ENCODE data around the gene TIAL1.
A peak's percentile ranks its signal among the peaks of the same experiment; 100 is the strongest.
"Not testable (repeated sequence)": the region's sequence is repeated elsewhere in the genome, so short reads cannot be mapped to it uniquely, and the experiment has no call there.

TIAL1 gene, protein sequence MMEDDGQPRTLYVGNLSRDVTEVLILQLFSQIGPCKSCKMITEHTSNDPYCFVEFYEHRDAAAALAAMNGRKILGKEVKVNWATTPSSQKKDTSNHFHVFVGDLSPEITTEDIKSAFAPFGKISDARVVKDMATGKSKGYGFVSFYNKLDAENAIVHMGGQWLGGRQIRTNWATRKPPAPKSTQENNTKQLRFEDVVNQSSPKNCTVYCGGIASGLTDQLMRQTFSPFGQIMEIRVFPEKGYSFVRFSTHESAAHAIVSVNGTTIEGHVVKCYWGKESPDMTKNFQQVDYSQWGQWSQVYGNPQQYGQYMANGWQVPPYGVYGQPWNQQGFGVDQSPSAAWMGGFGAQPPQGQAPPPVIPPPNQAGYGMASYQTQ

DNA sequence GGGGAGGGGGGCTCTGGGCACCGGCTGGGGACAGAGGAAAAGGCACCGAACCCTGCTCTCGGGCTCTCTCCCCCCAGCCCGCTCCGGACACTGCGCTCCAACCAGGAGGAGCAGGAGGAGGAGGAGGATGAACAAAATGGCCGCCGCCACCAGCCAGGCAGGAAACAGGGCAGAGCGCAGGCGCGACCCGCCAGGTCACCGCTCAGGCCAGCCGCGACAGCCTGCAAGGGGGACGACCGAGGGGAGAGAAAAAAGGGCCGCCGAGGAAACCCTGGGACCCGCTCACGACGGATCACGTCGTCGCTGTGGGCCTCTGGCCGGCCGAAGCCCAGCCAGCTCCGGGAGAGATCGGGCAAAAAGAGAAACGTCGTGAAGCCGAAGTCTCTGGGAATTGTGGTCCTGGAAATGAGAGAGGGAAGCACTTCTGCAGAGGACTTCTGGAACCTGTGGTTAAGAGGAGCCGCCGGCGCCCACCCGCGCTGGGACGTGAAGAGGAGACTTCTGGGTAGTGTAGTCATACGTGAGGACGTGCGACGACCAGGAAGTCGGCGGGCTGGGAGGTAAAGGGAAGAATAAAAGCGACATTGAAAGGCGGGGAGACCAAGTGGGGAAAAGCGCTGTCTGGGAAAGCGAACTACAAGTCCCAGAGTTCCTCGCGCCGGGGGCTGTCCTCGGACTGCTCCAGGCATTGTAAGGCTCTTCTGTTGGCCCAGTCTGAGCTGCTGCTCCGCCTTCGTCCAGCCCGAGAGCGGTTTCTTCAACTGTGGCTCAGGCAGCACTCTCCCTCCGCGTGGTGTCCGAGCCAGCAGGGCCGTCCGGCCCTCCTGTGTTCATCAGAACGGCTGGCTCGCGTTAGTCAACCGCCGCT lies at the start of gene TIAL1:
Gene TIAL1 (minus strand): TSS at position 428 of the 868 bp plus-strand sequence. CDS start 499 bp downstream, outside the sequence.
- peak; percentile 91 for DNase-seq

DNA sequence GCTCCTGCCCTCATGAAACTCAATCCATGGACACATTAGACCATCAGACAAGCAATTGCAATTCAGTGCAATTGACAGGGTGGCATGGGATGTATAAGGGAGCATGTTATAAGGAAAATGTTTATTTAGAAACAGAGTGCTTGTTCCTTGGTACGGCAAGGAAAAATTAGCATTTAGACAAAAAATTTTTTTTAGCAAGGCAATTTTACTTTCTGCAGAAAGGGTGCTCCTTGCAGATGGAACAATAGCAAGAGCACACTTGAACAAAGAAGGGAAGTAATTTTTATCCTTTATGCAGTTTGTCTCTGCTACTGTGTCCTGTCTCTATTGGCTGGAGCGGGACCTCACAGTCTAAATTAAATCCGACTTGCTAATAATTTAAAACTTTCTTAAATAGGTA lies 48.2 kb upstream of the TIAL1 start:
- DNase-seq = no peak

DNA sequence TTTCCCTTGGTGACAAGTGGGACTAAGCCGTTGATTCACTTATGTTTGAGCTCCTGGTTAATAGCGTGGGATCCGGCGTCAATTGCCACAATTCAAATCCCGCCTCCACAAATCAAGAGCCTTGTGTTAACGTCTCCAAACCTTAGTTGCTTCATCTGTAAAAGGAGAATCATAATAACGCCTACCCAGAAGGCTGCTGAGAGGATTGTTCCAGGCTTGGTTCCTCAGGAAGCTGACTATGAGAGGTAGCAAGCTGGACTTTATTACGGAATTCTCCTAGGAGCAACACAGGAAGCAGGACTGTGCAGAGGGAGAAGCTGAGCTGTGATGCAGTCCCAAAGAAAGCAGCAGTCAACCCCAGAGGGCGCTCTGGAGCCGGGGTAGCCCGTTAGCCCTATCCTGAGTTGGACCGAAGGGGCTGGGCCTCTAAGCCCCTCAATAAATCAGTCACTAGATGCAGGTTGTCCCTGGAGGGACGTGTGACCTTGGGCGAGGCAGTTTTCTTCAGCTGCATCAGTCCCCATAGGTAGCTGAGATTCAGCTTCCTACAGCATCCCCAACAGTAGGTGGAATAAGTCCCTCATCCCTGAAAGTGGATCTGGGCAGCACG lies 47.5 kb upstream of the TIAL1 start:
- DNase-seq = no peak

DNA sequence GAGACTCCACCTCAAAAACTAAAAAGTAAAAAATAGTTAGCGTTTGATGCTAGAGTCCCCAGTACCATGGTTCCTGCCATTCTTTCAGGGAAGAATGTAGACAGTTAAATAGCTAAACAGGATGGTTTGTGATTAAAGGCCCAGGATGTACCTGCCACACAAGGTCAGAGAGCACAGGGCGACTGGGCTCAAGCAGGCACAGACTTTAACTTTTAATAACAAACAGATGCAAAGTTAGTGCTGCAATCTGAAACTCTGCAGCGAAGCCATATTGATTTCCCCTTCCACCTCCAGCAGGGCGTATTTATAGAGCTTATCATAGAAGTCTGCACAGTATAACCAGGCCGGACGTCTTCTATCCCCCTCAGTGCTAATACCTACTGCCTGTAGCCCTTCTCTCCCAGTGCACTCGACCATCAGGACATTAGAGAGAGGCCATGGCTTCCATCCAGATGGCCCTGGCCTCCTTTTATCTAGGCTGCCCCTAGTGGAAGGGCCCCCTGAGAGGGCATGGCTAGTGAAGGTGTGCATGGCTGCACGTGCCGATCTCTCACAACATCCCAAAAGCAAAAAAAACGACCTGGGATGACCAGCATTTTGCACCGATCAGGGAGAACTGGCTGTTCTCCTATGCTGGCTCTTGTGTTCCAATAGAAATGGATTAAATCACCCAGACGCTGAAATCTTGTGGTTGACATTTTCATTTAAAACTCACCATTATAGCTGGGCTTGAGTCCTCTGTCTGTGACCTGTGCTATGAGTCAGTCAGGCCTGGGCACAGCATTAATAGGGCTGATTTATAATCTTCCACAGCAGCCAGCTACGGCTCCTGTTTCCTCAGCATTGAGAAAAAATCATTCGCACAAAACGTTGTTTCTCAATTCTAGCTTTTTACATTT lies 46.8 kb upstream of the TIAL1 start:
- DNase-seq = no peak

DNA sequence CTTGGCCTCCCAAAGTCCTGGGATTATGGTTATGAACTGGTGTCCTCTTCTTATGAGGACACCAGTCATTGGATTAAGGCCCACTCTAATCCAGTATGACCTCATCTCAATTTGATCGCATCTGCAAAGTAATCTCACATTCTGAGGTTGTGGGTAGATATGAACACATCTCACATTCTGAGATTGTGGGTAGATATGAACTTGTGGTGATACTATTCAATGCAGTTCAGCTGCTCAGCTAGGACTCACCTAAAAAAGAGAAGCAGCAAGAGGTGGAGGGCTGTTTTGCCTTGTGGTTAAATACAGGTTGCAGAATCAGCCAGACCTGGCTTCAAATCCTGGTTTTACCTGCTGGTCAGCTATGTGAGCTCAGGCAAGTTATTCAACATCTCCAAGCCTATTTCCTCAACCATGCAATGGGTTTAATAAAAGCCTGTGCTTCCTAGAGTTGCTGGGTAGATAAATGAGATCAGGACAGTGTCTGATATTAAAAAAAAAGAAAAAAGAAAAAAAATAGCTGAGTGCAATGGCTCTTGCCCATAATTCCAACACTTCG lies 45.9 kb upstream of the TIAL1 start:
- no peak for DNase-seq

DNA sequence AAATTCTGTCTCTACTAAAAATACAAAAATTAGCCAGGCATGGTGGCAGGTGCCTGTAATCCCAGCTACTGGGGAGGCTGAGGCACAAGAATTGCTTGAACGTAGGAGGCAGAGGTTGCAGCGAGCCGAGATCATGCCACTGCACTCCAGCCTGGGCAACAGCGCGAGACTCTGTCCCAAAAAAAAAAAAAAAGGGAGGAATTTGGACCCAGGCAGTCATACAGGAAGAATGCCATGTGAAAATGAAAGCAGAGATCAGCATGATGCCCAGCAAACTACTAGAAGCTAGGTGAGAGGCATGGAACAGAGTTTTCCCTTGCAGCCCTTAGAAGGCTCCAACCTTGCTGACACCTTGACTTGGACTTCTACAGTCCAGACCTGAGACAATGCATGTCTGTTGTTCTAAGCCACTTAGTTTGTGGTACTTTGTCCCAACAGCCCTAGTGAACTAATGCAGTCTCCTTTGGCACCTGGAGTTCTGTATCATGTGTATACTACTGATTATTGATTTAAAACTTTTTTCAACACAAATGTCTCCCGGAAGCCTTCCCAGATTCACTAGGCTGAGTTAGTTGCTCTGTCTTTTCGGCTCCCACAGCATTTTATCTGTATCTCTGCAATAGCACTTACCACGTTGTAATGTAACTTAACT lies 44.2 kb upstream of the TIAL1 start:
- DNase-seq = no peak

DNA sequence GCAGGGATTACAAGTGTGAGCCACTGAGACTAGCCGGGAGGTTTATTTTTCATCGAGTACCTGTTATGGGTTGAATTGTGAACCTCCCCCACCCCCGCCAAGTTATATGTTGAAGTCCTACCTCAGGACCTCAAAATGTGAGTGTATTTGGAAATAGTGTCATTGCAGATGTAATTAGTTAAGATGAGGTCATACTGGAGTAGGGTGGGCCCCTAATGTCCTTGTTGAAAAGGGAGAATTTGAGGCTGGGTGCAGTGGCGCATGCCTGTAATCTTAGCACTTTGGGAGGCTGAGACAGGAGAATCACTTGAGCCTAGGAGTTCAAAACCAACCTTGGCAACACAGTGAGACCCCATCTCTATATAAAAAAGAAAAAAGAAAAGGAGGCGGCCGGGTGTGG lies 43.6 kb upstream of the TIAL1 start:
- no peak for DNase-seq

DNA sequence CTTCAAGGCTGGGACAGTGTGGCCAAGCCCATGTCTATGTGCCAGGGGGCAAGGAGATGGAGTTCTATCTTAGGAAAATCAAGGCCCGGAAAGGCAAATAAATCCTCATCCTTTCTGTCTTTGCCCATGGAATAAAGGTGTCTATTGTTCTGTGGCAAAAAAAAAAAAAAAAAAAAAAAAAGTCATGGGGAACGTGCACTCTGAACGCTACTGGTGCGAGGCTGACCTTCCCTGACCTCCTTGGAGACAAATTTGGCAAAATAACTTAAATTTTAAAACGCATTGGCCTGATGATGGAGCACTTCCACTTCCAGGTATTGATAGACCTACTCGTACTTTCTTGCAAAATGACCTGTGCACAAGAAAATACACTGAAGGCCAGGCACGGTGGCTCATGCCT lies 42.2 kb upstream of the TIAL1 start:
- no peak for DNase-seq

DNA sequence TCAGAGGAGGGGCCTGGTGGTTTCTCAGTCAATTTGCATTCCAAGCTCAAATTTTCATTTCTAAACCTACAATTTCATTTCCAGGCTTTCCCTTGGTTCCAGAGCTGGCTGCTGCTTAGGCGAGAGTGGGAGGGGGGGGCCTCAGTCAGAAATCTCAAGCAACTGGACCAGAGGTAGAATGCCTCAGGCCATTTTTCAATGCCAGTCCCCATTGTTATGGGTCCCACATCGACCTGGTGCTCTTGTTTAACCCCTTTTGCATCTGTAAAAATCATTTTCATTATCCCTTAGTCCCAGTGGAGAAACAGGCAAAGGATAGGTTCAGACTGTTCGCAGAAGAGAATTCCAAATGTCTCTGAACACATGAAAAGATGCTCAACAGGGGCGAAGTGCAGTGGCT lies 40.9 kb upstream of the TIAL1 start:
- DNase-seq = no peak

DNA sequence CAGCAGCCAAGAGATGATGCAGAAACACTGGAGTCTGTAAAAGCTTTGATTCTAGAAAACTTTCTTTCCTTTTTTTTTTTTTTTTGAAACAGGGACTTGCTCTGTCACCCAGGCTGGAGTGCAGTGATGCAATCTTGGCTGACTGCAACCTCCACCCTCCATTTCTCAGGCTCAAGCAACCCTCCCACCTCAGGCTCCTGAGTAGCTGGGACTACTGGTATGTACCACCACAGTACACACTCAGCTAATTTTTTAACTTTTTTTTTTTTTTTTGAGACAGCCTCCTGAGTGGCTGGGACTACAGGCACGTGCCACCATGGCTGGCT lies 37.4 kb upstream of the TIAL1 start:
- no peak for DNase-seq

DNA sequence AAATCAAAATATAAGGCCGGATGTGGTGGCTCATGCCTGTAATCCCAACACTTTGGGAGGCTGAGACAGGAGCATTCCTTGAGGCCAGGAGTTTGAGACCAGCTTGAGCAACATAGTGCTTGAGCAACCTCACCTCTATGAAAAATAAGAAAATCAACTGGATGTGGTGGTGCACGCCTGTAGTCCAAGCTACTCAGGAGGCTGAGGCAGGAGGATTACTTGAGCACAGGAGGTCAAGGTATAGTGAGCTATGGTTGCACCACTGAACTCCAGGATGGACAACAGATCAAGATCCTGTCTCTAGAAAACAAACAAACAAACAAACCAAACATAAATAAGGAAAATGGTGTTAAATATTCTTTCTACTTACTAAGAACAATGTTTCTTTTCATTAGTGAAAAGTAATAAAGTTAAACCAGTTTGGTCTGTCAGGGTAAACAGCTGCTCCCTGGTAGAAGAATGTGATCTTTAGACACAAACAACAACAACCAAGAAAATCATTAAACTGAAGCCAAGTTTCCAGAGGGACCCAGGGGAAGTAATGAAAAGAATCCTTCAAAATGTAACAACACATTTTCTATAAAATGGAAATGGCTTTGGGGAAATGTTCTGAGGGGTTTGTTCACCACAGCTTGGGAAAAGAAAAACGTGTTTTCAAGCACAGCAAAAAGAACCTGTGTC lies 36.9 kb upstream of the TIAL1 start:
- DNase-seq = no peak

DNA sequence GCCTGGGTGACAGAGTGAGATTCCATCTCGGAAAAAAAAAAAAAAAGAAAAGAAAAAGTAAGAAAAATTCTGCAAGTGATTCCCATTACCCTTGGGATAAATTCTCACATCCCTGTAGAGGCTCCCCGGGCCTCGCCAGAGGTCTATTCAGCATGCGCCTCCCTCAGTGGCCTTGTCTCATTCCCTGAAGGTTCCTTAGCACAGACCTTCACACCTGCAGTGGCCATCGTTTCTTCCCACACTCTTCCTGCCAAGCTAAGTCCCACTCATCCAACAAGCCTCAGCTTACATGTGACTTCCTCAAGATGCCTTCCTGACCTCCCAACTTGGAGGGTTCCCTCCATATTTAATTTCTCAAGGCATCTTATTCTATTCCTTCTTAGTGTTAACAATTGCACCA lies 33.5 kb upstream of the TIAL1 start:
- no peak for DNase-seq

DNA sequence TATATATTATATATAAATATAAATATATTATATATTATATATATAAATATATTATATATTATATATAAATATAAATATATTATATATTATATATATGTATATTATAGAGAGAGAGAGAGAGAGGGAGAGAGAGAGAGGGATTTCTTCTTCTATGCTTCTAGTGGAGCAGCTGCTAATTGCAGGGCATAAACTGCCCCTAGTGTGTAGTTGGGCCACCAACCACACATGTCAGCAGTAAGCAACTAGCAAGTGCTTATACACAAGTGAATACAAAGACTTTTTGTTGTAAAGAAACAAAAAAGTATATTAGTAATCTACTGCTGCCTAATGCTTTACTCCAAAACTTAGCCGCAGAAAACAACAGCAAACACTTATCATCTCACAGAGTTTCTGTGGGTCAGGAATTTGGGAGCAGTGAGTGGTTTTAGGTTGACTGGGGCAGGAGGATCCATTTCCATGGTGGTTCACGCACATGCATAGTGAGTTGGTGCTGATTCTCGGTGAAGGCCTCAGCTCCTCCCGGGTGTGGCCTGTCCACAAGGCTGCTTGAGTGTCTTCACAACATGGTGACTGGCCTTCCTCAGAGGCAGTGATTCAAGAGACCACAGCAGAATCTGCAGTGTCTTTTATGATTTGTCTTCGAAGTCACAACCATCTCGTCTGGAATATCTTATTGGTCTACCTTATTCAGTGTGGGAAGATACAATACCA lies 29.0 kb upstream of the TIAL1 start:
- no peak for DNase-seq

DNA sequence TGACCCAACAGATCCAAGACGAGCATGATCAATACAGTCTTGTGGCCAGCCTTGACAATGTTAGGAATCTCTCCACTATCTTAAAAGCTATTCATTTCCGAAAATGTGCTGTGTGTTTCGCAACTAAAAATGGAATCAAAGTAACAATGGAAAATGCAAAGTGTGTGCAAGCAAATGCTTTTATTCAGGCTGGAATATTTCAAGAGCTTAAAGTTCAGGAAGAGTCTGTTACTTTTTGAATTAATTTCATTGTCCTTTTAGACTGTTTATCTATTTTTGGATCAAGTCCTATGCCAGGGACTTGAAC lies 24.3 kb upstream of the TIAL1 start:
- no peak for DNase-seq

DNA sequence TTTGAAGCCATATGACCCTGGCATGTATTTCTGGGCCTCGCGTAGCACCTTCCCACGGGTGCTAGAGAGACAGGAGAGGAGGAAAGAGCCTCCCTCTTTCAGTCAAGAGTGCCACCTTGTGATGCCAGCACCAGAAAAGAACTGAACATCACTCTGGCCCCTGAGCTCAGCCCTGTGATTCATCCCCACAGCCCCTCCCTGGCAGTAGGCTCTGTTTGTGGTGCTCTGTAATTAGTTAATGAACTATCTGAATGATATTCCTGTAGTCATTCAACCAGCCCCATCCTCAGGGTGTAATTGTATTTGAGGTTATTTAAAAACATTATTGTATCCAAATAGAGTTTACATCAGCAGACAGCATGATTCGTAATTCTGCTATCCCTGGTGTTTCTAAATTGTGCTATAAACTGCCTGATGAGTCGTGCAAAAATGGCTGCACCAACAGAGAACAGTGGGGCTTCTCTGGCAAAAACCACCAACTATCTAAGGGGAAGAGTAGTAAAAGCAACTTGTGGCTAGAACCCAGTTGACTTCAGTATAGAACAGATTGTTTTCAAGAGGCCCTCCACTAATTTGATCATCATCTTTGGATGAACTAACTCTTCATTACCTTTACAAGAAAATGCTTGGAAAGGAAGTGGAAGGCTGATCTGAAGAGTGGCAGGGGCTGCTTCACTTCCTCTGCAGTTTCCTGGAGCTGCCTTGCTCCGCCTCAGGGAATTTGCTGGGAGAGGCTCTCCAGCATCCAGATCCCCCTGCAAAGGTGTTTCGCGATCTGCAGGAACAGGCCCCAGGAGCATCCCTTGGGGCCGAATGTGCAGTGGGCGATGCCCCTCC lies 23.7 kb upstream of the TIAL1 start:
- DNase-seq = no peak

DNA sequence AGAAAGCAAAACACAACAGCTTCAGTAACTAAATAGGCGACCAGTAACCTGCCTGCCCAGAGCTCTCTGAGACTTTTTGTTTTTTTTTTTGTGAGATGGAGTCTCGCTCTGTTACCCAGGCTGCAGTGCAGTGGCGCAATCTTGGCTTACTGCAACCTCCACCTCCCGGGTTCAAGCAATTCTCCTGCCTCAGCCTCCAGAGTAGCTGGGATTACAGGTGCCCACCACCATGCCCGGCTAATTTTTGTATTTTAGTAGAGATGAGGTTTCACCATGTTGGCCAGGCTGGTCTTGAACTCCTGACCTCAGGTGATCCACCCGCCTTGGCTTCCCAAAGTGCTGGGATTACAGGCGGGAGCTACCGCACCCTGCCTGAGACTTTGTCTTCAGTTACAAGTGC lies 23.0 kb upstream of the TIAL1 start:
- DNase-seq = not testable (repeated sequence)

DNA sequence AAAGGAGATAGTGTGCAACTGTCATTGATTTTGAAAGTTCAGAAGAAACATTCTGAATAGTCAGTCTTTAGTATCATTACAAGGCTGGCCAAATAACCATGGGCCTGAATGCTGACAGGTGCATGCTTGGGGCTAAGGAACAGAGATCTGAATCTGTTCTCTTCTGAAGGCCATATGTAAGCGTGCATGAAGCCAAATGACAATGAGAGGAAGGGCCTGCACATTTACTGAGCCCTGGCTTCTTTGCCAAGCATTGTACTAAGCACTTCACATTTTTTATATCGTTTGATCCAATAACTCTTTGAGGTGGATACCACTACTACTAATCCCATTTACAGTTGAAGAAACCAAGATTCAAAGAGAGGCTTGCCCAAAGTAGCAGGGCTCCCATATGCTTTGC lies 22.5 kb upstream of the TIAL1 start:
- no peak for DNase-seq

DNA sequence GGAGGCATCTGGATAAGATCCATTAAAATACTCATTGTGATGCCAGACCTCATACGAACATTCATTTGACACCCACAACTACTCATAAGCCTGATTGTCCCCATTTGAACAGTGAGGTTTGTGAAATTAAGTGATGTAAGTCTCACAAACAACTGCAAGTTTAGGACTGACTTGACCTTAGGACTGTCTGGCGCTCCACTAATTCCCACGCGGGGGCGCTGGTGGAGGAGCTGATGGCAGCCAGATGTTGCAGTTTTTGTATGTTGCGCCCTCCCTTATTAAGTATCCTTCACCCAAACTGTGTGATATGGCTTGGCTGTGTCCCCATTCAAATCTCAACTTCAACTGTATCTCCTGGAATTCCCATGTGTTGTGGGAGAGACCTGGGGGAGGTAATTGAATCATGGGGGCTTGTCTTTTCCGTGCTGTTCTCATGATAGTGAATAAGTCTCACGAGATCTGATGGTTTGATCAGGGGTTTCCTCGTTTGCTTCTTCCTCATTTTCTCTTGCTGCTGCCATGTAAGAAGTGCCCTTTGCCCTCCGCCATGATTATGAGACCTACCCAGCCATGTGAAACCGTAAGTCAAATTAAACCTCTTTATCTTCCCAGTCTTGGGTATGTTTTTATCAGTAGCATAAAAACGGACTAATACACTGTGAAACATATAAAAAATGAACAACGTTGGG lies 20.3 kb upstream of the TIAL1 start:
- DNase-seq = no peak

DNA sequence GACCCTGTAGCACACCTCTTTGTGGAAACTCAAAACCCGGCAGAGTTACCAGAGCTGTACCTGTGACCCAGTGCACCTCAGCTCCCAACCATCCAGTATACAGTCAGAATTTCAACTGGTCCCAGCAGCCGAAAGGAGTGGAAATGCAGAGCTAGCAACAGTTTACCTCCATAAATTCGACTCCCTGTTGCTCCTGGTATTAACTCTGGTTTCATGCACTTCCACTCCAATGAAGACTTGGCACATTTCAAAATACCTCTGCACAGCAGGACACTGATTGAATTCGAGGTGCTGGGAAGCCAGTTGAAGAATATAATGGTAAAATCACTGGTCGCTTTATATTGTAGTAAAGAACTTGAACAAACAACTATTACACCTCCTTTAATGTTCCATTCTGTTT lies 17.9 kb upstream of the TIAL1 start:
- DNase-seq = no peak
